Fibroblast of mammary gland (primary cell): ENCODE data around the gene KCNQ5.

ENCODE experiments used
- DNase-seq: peaks from one replicate; pipeline ENCODE4 v3.0.0-alpha.2; 2010; ENCODE audit warnings: low read depth
- H3K4me3 ChIP-seq: 2 replicates; pipeline ENCODE4 v1.5.1; 2011; ENCODE audit warnings: low read depth, mild to moderate bottlenecking, low read length, moderate library complexity; ENCODE audit not compliant: control insufficient read depth
- CTCF ChIP-seq: conservative IDR thresholded peaks from 2 replicates; pipeline ENCODE4 v1.5.1; 2011; ENCODE audit warnings: low read depth, low read length, inconsistent platforms; ENCODE audit not compliant: control insufficient read depth, insufficient read depth

Gene KCNQ5

DNA sequence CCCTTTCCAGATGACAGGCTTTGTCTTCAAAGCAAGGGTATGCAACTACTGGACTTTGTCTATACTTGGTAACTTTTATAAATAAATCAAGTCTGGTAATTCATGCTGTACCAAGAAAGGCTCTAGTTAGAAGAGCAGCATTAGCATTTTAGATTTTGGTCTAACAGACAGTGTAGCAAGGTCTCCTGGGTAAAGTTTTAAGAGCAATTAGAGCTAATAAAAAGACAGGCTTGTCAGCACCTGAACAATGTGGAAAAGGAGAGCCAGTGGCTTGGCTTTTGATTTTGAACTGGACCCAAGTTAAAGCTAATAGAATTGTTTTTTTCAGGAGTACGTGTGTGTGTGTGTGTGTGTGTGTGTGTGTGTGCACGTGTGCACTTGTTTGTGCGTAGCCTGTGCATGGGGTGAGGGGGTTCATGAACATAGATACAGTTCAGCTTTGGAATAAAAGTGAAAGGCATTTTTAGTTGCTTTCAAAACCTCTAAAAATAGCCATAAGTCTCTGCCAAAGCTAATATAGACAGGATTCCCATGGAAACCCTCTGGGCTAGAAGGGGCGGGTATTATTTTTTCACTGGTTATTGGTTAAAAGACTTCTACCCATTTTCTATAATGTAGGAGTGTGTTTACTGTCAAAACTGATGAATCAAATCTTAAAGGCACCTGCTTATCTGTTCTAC, 138.4 kb downstream of the KCNQ5 start:
- H3K4me3 ChIP-seq: no peak overlapping the region
- TF ChIP-seq CTCF: no peak
- no peak for DNase-seq

DNA sequence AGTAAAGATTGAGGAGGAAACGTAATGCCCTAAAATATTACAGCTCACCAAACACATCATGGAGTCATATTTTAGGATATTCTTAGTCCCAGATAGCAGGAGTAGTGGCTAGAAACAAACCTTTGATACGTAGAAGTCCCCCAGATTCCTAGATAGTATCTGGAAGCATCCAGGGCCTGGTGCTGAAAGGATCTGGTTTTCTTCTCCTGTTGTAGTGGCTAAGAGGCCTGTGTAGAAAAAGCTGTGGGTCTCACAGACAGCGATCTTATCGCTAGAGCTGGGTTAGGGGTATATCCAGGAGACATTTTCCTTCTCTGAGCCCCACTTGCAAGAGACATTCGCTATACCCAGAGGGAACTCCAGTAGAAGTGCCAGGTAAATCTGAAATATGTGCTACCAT, 139.9 kb downstream of the KCNQ5 start:
- DNase-seq: no peak
- no peak for TF ChIP-seq CTCF
- no peak overlapping the region for H3K4me3 ChIP-seq

- no peak for DNase-seq
- no peak overlapping the region for H3K4me3 ChIP-seq
- TF ChIP-seq CTCF: no peak
Measured at GRCh38 chr6:72769459-72770125, 147.7 kb downstream of the KCNQ5 start.

GRCh38 chr6:72770959-72771358, 149.1 kb downstream of the KCNQ5 start:
- no peak for TF ChIP-seq CTCF
- H3K4me3 ChIP-seq: no peak overlapping the region
- DNase-seq: no peak

DNA sequence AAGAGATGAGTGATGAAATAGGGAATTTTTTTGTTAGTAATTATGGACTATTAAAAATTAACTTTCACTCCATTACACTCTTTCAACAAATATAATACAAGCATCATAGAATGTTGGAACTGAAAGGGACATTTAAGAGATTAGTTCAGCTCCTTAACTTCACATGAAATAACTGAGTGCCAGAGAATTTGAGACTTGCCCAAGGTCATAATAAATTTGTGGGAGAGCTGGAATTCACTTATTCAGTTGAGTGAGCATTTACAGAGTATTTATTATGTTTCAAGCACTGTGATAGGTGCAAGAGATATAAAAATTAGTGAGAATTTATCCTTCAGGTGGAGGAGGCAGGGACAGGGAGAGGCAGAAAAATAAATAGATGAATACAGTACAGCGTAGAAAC, 154.6 kb downstream of the KCNQ5 start:
- TF ChIP-seq CTCF: no peak
- no peak overlapping the region for H3K4me3 ChIP-seq
- DNase-seq: no peak

GRCh38 chr6:72781624-72782023, 159.8 kb downstream of the KCNQ5 start:
- no peak for TF ChIP-seq CTCF
- DNase-seq: no peak
- H3K4me3 ChIP-seq: no peak overlapping the region
